Measurements from ENCODE around the gene RC3H1.

GRCh38 chr1:174008269-174008668 is 13.9 kb downstream of the RC3H1 start:
- TF ChIP-seq USF1 (IDR thresholded peaks at IDR 0.05) (no peak), RAD21 (IDR thresholded peaks at IDR 0.05; ENCODE audit: low read depth) (no peak), YY1 (IDR thresholded peaks at IDR 0.05; ENCODE audit: low read depth) (no peak), TAF1 (IDR thresholded peaks at IDR 0.05; ENCODE audit: low read depth) (no peak), EP300 (IDR thresholded peaks at IDR 0.05; ENCODE audit: borderline replicate concordance) (no peak), CEBPB (IDR thresholded peaks at IDR 0.05) (no peak), TEAD4 (IDR thresholded peaks at IDR 0.05) (no peak), FOXM1 (IDR thresholded peaks at IDR 0.05; ENCODE audit: borderline replicate concordance, low read depth) (no peak), NFIC (IDR thresholded peaks at IDR 0.05) (no peak), MAX (IDR thresholded peaks at IDR 0.05) (no peak), ZBTB7A (IDR thresholded peaks at IDR 0.05; ENCODE audit: low read depth) (no peak)
